Endothelial cell of hepatic sinusoid (primary cell): ENCODE data around the gene MYO6.
"Not testable (repeated sequence)": the region's sequence is repeated elsewhere in the genome, so short reads cannot be mapped to it uniquely, and the experiment has no call there.

ENCODE experiments used
- in situ Hi-C: cut with HindIII; loops from 2 replicates; pipeline ENCODE4 v1.10.0; 2017; ENCODE audit warnings: low sequenced_read_pairs

The MYO6 gene

GRCh38 chr6:75880305-75880704, 131.3 kb downstream of the MYO6 start:
- in situ Hi-C loops, result no loop called here

- in situ Hi-C loops, result no loop called here
Measured at GRCh38 chr6:75882734-75883133, 133.7 kb downstream of the MYO6 start.

GRCh38 chr6:75884822-75885221, 135.8 kb downstream of the MYO6 start:
- in situ Hi-C loops, result no loop called here

- in situ Hi-C loops, result no loop called here
Measured at GRCh38 chr6:75892384-75892783, 143.3 kb downstream of the MYO6 start.

- in situ Hi-C loops, result no loop called here
Measured at GRCh38 chr6:75893058-75893775, 144.2 kb downstream of the MYO6 start.

- in situ Hi-C loops, result no loop called here
Measured at GRCh38 chr6:75893776-75894152, 144.7 kb downstream of the MYO6 start.

GRCh38 chr6:75896526-75896925, 147.5 kb downstream of the MYO6 start:
- in situ Hi-C loops, result no loop called here

- in situ Hi-C loops, result not testable (repeated sequence)
Measured at GRCh38 chr6:75900216-75900615, 151.2 kb downstream of the MYO6 start.

GRCh38 chr6:75905129-75905528, 156.1 kb downstream of the MYO6 start:
- in situ Hi-C loops, result not testable (repeated sequence)

- in situ Hi-C loops, result no loop called here
Measured at GRCh38 chr6:75906871-75907270, 157.8 kb downstream of the MYO6 start.

- in situ Hi-C loops, result no loop called here
Measured at GRCh38 chr6:75907444-75907843, 158.4 kb downstream of the MYO6 start.

- in situ Hi-C loops, result no loop called here
Measured at GRCh38 chr6:75913040-75913439, 164.0 kb downstream of the MYO6 start.

- in situ Hi-C loops, result no loop called here
Measured at GRCh38 chr6:75922226-75922625, 173.2 kb downstream of the MYO6 start.

- in situ Hi-C loops, result no loop called here
Measured at GRCh38 chr6:75926293-75927168, 177.5 kb downstream of the MYO6 start.

- in situ Hi-C loops, result no loop called here
Measured at GRCh38 chr6:75931011-75931680, 182.1 kb downstream of the MYO6 start.

- in situ Hi-C loops, result no loop called here
Measured at GRCh38 chr6:75932067-75932466, 183.0 kb downstream of the MYO6 start.

- in situ Hi-C loops, result no loop called here
Measured at GRCh38 chr6:75933387-75933975, 184.4 kb downstream of the MYO6 start.

- in situ Hi-C loops, result no loop called here
Measured at GRCh38 chr6:75934643-75935472, 185.8 kb downstream of the MYO6 start.

GRCh38 chr6:75935473-75935793, 186.4 kb downstream of the MYO6 start:
- in situ Hi-C loops, result no loop called here

- in situ Hi-C loops, result no loop called here
Measured at GRCh38 chr6:75936682-75937081, 187.6 kb downstream of the MYO6 start.

- in situ Hi-C loops, result no loop called here
Measured at GRCh38 chr6:75937846-75938245, 188.8 kb downstream of the MYO6 start.
